ENCODE measurements around the gene HS6ST3. TPM values are rescaled to one million over a fixed set of nuclear protein-coding genes. Genes with fewer than 3 reads are reported as not detected.
"Not testable (repeated sequence)": the region's sequence is repeated elsewhere in the genome, so short reads cannot be mapped to it uniquely, and the experiment has no call there.

Gene HS6ST3
- total RNA-seq, 1 donor from 2014 or later = under 0.01 TPM

DNA sequence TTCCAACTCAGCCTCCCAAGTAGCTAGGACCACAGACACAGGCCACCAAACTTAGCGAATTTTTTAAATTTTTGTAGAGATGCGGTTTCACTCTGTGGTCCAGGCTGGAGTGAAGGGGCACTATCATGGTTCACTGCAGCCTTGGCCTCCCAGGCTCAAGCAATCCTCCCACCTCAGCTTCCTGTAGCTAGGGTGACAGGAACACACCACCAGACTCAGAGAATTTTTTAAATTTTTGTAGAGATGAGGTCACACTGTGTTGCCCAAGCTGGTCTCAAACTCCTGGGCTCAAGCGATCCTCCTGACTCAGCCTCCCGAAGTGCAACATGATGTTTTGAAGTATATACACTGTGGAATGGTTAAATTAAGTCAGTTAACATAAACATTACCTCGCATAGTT is 640.8 kb downstream of the HS6ST3 start:
- DNase-seq (ENCODE audit: low read depth) = no peak

DNA sequence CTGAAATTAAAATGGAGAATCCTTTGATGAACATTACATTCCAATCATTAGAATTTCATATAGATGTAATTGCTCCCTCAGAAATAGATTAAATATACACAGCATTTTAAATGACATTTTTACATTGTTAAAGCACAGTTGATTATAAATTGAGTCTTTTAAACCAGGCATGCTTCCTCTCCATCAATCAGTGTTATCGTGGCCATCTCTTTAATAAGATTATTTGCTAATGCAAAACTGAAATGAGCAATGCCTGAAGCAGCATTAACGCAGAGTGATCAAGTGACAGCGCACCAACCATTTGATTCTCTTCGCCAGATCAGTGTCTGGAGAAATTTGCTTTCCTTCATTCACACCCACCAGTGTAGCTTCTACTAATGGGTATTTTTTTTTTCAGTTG is 644.6 kb downstream of the HS6ST3 start:
- DNase-seq (ENCODE audit: low read depth) = no peak

DNA sequence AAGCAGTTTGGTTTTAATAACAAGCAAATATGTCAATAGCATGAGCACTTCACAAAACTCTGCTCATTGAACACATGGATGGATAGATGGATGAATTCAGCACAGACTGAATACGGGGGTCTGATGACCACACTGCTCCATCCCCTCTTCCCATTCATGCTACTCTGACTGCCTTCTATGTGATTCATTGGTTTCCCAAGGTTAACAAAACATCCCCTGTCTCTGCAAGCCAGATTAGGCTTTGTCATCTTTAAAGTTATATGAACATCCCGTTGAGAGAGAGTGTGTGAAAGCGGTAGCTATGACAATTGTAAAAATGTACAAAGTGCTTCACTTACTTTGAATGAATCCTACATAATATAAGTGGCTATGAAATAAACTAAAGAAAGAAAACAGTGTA is 651.9 kb downstream of the HS6ST3 start:
- DNase-seq (ENCODE audit: low read depth) = no peak

DNA sequence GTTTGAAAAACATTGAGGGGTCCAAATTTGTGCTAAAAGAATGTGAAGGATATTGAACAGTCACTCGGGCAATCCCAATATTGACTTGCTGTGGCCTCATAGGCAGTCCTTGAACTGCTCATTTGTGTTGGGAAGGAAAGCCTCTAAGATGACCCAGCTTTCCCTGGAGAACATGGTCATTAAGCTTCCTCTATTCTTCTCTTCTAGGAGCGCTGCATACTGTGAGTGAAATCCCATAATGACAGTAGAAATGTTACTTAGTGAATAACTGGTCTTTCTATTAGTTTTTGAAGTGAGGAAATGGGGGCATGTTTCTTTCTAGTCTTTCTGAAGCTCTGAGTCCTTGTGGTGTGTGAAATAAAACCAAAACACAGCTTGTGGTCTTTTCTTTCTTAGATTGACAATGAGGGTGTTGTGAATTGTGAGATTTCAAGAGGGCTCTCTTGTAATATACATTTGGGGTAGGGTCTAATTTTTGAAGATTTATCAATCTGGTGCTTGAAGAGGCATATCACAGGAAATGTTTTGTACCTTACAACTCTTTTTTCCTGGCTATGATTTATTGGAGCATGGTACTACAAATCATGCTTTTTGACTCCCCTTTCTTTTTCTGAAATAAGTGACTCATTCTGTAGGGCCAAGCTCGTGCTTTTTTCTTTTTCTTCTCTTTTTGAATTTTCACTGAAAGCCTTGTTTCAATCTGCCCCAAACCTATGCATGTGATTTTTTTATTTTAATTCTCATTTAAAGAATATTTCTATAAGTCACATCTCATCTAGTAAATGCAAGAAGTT is 653.6 kb downstream of the HS6ST3 start:
- DNase-seq (ENCODE audit: low read depth) = no peak

DNA sequence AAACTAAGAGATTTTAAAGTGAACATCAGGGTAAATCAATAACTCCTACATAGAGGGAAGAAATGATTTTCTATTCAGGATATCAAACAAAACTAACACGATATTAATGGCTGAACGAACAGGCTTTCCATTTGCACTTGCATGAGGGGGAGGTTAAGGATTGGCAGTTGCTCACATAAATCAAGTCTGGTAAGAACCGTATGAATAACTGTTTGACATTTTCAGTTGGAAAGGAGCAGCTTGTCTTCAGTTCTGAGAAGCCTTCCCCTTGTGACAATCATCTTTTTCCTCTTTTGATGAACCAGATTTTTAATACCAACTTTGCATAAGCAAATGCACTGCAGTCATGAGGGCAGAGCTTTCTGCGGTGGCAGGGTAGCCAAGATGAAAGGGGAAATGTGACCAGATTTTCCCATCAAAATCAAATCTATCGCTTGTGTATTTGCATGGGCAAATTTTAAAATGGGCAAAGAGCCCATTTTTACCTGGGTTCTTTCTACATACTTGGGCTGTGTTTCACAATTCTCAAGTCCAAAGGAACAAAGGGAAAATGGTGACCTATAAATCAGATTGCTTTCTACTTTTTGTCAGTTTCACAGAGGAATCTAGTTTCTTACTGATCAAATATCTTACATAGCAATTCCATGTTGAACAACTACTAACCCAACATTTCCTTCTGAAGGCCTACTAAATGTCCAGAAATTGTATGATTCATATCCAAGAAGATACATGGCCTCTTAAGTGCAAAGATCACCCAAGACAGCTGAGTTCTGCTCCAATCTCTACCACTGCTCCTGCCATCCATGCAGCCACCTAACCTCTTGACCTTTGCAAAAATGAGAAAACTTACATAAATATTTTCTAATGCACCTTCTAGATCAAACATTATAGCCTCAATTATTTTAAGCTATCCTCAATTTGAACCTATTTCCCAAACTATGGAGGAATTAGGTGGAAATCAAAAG is 654.7 kb downstream of the HS6ST3 start:
- no peak for DNase-seq (ENCODE audit: low read depth)

DNA sequence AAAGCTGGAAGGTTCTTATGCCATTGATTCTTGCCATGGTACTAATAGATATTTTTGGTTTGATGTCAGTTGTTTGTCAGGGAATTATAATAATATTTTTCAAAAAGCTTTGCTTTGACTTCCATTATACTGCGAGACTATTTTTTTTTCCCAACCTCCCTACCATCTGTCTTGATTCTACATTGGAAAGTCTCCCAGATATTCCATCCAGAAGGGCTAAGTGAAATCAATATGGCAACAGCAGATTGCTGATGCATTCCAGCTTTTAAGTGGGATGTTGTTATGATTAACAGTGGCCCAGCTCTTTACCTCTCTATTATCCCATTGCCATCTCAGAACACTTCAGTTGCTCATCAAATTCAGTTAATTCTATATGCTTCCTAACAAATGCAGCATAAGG is 657.0 kb downstream of the HS6ST3 start:
- DNase-seq (ENCODE audit: low read depth) = no peak

DNA sequence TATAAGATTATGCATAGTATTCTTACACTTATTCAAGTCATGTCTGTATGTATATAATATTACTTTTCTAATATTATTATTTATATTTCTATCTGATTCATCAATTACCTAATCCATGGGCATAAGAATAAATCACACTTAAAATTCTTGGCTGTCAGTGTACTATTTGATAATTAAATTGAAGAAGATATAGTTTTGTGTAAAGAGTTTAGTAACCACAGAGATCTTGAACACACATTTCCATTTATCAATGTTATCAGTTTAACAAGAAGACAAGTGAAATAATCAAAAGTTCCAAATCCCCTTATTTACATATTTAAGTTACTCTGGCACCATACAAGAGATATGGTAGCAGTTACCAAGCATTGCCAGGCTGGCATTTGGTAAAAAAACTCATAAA is 659.9 kb downstream of the HS6ST3 start:
- no peak for DNase-seq (ENCODE audit: low read depth)

DNA sequence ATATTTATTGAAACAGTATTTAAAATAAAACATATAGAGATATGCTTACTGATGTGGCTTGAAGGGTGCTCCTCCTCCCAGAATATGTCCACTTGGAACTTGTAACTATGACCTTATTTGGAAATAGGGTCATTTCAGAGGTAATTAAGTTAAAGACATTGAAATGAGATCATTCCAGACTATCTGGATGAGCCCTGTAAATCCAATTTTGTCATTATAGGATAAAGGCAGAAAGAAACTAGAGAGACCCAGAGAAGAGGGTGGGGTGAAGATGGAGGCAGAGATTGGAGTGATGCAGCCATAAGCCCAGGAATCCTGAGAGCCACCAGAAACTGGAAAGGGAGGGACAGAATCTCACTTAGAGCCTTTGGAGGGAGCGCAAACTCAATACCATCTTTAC is 661.2 kb downstream of the HS6ST3 start:
- no peak for DNase-seq (ENCODE audit: low read depth)

DNA sequence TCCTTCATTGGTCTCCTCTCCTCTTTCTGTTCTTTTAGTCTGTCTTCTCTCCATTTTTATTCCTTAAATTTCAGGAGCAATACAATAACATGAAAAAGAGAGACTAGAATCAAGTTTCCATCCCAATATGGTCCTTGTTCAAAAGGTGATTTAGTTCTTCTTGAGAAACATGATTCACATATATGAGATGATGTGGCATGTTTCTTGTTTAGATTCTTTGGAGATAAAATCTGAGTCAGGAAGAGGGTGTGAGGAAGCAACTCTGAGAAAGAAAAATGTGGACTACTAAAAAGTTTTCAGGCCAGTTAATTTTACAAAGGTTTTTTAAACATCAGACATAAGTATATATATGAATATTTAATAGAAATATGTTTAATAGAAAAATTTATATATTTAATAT is 673.0 kb downstream of the HS6ST3 start:
- DNase-seq (ENCODE audit: low read depth) = no peak

DNA sequence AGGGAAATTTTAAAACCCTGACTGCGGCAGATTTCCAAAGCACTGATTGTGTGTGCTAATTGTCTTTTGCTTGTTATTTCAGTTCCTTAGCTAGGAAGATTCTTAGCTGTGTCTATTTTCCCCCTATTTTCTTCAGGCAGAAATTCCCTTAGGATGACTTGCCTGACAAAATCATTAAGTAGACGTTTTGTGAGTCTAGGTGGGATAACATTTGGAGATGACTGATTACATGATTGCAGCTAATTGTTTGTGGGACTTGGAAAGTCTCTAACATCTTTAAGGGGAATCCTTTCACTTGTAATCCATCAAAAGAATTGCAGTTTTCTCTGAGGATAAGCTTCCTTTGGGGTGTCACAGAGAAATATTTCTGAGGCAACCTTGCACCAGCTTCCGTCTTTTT is 676.4 kb downstream of the HS6ST3 start:
- DNase-seq (ENCODE audit: low read depth) = no peak

DNA sequence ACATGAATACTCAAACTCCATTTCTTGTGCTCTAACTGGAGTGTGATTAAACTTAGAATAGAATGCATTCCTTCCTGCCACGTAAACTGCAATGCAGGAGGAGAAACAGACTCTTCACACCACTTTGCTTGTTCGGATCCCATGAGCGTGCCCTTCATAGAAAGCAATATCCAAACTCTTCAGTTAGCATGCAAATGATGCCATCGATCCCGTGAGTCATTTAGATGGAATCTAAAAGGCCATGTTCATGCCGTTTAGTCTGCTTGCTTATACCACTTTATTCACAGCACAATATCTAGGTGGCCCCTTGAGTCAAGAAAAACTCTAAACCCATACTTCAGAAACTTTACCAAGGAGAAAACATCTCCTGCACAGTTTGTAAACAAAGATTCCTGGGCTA is 678.6 kb downstream of the HS6ST3 start:
- no peak for DNase-seq (ENCODE audit: low read depth)

DNA sequence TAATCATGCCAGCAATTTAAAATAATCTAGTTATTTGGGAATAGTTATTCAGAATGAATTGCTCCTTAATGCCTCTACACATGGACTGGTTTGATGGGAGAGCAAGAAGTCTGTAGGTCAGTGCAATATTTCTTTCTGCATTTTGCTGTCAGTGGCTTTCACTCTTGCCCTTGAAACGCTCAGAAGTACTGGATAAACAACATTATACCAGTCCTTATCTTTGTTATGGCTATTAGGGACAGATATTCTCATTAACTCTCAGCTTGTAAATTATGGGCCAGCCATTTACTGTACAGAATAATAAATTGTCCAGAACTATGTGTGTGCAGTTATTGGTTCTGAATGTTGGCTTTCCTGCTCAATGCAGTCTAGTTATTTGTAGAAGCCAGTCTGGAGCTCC is 680.0 kb downstream of the HS6ST3 start:
- DNase-seq (ENCODE audit: low read depth) = no peak

DNA sequence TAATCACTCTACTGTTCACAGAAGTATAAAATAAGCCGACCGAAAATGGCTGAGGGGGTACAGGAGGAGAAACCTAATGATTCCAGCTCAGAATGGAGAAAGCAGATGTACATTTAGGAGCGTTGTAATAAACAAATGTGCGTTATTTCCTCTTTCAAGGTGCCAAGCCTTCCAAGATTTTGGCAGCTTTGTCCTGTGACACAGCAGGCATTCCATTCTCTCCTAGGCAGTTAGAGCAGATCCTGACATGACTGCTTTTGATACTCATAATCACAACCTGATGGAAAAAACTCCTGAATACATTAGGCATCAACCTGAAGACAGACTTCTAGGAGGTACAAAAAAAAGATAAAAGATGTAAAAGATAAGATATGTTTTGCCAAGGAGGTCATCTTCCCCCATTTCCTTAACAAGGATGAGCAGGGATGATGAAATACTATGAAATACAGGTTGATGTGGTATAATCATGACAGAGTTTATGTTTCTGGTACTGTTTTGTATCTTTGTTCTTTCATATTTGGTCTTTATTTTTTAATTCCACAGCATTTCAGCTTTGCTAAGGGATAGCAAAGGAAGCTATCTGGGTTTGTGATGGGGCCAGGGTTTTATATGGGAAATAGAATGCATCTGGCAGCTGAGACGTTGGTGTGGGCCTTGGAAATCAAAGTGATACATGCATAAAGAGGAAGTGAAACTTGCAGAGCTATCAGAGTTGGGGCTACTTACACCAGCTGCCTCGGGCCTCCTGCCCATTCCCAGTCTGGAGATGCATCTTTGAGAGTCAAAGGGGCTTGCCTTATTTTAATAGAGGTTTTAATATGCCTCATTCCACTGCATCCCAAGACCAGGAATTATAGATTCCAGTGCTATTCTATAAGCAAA is 681.8 kb downstream of the HS6ST3 start:
- DNase-seq (ENCODE audit: low read depth) = no peak

DNA sequence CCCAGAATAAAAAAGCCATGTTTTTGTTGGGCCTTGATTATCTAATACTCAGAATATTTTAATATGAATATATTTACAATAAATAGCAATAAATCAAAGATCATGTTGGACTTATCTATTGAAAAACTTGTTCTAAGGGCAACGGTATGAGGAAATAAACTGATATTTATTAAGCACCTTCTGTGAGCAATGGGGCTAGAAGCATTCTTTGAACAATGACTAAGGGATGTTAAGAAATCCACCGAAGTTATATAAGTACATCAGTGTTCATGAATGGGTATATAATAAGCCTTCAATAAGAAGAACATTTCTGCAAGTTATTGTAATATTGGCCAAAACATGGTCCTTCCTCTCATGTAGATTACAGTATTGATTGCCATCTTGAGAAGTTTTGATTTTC is 682.5 kb downstream of the HS6ST3 start:
- DNase-seq (ENCODE audit: low read depth) = no peak

DNA sequence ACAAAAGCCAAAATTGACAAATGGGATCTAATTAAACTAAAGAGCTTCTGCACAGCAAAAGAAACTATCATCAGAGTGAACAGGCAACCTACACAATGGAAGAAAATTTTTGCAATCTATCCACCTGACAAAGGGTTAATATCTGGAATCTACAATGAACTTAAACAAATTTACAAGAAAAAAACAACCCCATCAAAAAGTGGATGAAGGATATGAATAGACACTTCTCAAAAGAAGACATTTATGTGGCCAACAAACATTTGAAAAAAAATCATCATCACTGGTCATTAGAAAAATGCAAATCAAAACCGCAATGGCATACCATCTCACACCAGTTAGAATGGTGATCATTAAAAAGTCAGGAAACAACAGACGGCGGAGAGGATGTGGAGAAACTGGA is 688.4 kb downstream of the HS6ST3 start:
- DNase-seq (ENCODE audit: low read depth) = not testable (repeated sequence)

DNA sequence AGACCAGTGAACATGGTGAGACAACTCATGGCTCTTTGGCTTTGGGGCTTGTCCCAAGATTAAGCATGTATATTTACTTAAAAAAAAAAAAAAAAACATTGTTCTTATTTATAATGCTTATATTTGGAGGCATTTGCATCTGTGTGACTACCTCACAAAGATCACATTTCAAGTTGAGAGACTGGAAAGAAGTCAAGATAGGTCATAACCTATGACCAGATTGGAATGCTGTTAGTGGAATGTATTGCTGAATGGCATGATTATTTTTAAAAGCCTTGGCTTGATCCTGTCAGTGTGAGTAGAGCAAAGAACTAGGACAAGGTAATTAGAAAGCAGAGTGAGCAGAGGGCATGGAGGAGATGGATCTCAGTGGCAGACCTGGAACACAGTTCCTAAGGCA is 689.8 kb downstream of the HS6ST3 start:
- no peak for DNase-seq (ENCODE audit: low read depth)

DNA sequence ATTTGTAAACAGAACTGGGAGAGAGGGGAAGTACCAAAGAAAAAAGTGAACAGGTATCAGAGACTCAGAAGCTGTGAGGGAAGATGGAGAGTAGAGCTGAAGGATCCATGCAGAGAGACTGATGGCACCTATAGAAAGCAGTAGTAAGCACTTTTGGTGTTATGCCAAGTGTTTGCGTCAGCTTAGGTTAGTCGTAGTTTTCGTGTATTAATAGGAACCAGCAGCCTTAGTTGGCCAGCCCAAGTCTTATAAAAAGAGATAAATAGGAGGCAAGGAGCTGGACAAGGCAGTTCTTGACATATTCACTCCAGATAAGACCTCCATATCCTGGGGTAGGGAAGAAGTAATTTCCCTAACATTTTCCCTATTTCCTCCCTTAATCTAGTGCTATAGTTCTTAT is 690.2 kb downstream of the HS6ST3 start:
- no peak for DNase-seq (ENCODE audit: low read depth)

DNA sequence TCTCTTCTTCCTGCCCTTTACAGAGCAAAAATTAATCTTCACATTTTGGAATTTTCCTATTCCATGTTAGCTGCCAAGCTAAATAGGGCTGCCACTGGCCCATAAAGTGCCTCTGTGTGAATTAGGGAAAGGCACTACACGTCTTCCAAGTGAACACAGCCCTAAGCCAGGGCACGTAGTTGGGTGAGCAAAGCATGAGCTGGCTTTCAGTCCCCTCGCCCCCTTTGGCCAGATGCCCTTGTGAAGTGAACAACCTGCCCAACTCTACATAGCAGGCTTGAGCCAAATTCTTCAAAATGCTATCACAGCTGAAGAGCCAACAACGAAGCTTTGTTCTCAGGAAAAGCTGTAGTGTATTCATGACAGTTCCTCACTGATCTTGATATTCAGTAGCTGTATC is 691.2 kb downstream of the HS6ST3 start:
- DNase-seq (ENCODE audit: low read depth) = no peak

DNA sequence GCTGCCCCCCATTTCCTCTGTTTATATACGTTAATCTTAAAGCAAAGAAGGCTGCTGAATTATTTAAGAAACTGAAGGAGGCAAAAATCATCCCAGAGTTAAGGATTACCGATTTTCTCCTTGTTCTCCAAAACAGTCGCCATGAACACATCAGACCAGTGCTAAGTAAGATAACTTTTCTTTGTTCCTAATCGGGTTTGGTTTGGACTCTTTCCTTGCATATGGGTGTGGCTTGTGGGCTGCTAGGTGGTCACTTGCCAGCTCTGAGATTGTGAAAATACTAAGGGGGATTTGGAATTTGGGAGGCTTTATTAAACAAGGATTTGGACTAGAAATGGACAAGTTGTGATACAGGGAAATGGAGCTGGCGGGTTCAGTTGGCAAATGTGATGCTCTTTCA is 692.3 kb downstream of the HS6ST3 start:
- DNase-seq (ENCODE audit: low read depth) = no peak

DNA sequence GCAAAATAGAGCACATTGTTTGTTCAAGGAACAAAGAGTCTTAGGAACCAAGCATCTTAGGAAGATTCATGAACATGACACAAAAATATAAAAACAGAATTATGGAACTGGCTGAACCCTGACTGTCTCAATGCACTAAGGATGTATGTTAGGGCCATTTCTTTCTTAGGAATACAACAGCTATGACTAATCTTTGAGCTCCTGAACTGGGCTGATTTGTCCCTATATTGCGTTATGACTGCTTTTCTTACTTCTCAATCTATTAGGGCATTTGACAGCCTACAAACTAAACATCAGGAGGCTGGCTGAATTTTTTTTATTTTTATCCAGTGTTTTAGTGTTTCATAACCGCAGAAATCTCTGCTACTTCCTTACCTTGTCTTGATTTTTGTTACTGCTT is 693.1 kb downstream of the HS6ST3 start:
- DNase-seq (ENCODE audit: low read depth) = no peak

DNA sequence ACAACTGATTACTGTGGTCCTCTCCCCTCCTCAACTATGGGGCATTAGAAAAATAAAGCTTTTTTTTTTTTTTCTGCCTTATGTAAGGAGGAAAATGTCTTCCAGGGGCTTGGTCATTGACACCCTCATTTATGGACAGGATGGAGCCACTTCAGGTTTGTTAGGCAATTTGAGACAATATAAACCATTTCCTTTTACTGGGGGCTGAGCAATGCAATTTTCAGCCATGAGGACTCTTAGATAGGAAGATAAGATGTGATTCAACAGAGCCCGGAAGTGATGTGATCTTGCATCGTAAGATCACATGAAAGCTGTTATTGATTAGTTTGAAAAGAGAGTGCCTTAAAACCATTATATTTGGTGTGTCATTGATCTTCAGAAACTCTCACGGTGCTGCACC is 693.6 kb downstream of the HS6ST3 start:
- no peak for DNase-seq (ENCODE audit: low read depth)

DNA sequence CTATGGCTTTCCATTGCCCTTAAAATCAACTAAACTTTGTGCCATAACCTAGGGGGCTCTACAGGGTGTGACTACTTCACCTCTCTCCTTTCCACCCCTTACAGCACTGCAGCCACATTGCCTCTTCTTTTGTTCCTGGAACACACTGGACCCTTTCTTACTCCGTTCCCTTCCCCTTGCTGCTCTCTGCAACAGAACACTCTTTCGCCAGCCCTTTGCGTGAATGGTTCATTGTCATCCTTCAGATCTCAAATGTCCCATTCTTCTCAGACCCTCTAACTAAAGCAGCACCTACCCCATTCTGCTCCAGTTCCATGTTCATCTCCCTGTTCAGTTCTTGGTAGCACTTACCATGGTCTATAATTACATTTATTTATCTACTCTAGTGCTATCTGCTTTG is 696.1 kb downstream of the HS6ST3 start:
- no peak for DNase-seq (ENCODE audit: low read depth)

Measured in renal cortical epithelial cell (primary cell).